Neural cell (in vitro differentiated cells): ENCODE data around the gene WNT4. TPM values are rescaled to one million over a fixed set of nuclear protein-coding genes. Genes with fewer than 3 reads are reported as not detected.

Experiments used
- H2AFZ ChIP-seq: fragments of 200-600, 300-800 bp; sonication (generic), shearing (Covaris generic); 2 replicates; pipeline ENCODE4 v1.6.0; 2014; ENCODE audit warnings: low read depth, mild to moderate bottlenecking, antibody characterized with exemption, low read length, moderate library complexity
- H3F3A ChIP-seq: fragments of 200-600 bp; shearing (Covaris generic); 2 replicates; pipeline ENCODE4 v1.6.1; 2016; ENCODE audit warnings: mild to moderate bottlenecking, moderate library complexity, mixed read lengths, antibody characterized with exemption, low read length; ENCODE audit not compliant: insufficient read depth, poor library complexity, severe bottlenecking
- H3K27ac ChIP-seq: fragments of 200-600, 300-800 bp; sonication (generic), shearing (Covaris generic); 2 replicates; pipeline ENCODE4 v1.5.1; 2014; ENCODE audit warnings: mild to moderate bottlenecking, low read length, moderate library complexity
- H3K27me3 ChIP-seq: fragments of 300-800, 200-600 bp; sonication (generic), shearing (Covaris generic); 2 replicates; pipeline ENCODE4 v1.6.0; 2014; ENCODE audit warnings: mild to moderate bottlenecking, low read depth, low read length, moderate library complexity; ENCODE audit not compliant: insufficient read depth
- H3K36me3 ChIP-seq: fragments of 300-800, 200-600 bp; sonication (generic), shearing (Covaris generic); 2 replicates; pipeline ENCODE4 v1.5.1; 2014; ENCODE audit warnings: mild to moderate bottlenecking, antibody characterized with exemption, low read length, moderate library complexity; ENCODE audit not compliant: insufficient read depth
- H3K4me2 ChIP-seq: fragments of 300-800, 200-600 bp; sonication (generic), shearing (Covaris generic); 2 replicates; pipeline ENCODE4 v1.6.0; 2014; ENCODE audit warnings: mild to moderate bottlenecking, low read length
- H3K4me3 ChIP-seq: fragments of 300-800, 200-600 bp; sonication (generic), shearing (Covaris generic); 2 replicates; pipeline ENCODE4 v1.5.1; 2014; ENCODE audit warnings: mild to moderate bottlenecking, low read length, moderate library complexity
- H3K79me2 ChIP-seq: fragments of 200-600 bp; shearing (Covaris generic); replicated peaks from 2 replicates; pipeline ENCODE4 v1.6.0; 2014; ENCODE audit warnings: mild to moderate bottlenecking, low read length, moderate library complexity; ENCODE audit not compliant: insufficient read depth
- H3K9ac ChIP-seq: fragments of 300-800, 200-600 bp; sonication (generic), shearing (Covaris generic); 2 replicates; pipeline ENCODE4 v1.6.1; 2016; ENCODE audit warnings: mild to moderate bottlenecking, low read length, mixed read lengths
- H3K9me2 ChIP-seq: fragments of 200-600 bp; shearing (Covaris generic); 2 replicates; pipeline ENCODE4 v1.6.1; 2016; ENCODE audit warnings: mild to moderate bottlenecking, low read length, mixed read lengths; ENCODE audit not compliant: insufficient read depth
- H3K9me3 ChIP-seq: fragments of 200-600, 300-800 bp; sonication (generic), shearing (Covaris generic); 2 replicates; pipeline ENCODE4 v1.6.1; 2016; ENCODE audit warnings: mild to moderate bottlenecking, mixed run types, low read length, moderate library complexity, mixed read lengths
- H4K20me1 ChIP-seq: fragments of 200-600 bp; shearing (Covaris generic); 2 replicates; pipeline ENCODE4 v1.6.1; 2016; ENCODE audit warnings: mild to moderate bottlenecking, mixed run types; ENCODE audit not compliant: insufficient read depth
- CTCF ChIP-seq: fragments of 450-650 bp; IDR thresholded peaks from 2 replicates; pipeline ENCODE4 v1.5.1; 2014; ENCODE audit warnings: antibody characterized with exemption, mild to moderate bottlenecking, moderate library complexity; ENCODE audit not compliant: poor library complexity, severe bottlenecking
- EP300 ChIP-seq: fragments of 450-650 bp; conservative IDR thresholded peaks from 2 replicates; pipeline ENCODE4 v1.6.1; 2014; ENCODE audit warnings: antibody characterized with exemption, mild to moderate bottlenecking, moderate library complexity; ENCODE audit not compliant: poor library complexity, severe bottlenecking
- EZH2 ChIP-seq: fragments of 200-600, 300-800 bp; shearing (Covaris generic), sonication (generic); IDR thresholded peaks from 2 replicates; pipeline ENCODE4 v1.6.1; 2014; ENCODE audit warnings: antibody characterized with exemption, low read length, borderline replicate concordance, mild to moderate bottlenecking; ENCODE audit not compliant: insufficient read depth, poor library complexity, severe bottlenecking
- MXI1 ChIP-seq: fragments of 450-650 bp; conservative IDR thresholded peaks from 2 replicates; pipeline ENCODE4 v1.6.1; 2014; ENCODE audit warnings: antibody characterized with exemption, mild to moderate bottlenecking; ENCODE audit not compliant: poor library complexity, severe bottlenecking
- POLR2AphosphoS5 ChIP-seq: IDR thresholded peaks from 2 replicates; pipeline ENCODE4 v1.6.1; 2012
- RAD21 ChIP-seq: fragments of 450-650 bp; conservative IDR thresholded peaks from 2 replicates; pipeline ENCODE4 v1.6.1; 2014; ENCODE audit warnings: antibody characterized with exemption, mild to moderate bottlenecking, moderate library complexity
- REST ChIP-seq: IDR thresholded peaks from 2 replicates; pipeline ENCODE4 v1.6.1; 2012; ENCODE audit warnings: borderline replicate concordance
- SMC3 ChIP-seq: fragments of 450-650 bp; conservative IDR thresholded peaks from 2 replicates; pipeline ENCODE4 v1.6.1; 2014; ENCODE audit warnings: antibody characterized with exemption, mild to moderate bottlenecking, moderate library complexity; ENCODE audit not compliant: poor library complexity
- TAF1 ChIP-seq: IDR thresholded peaks from 2 replicates; pipeline ENCODE4 v1.6.1; 2012; ENCODE audit warnings: low read depth
- polyA plus RNA-seq: library from polyadenylated mRNA; depleted of rRNA; stranded (reverse); fragments of >200 nt; gene quantifications from 2 replicates; pipeline ENCODE4 v1.2.3, GENCODE V29; 2014

Gene WNT4
- polyA plus RNA-seq, 1 donor from 2014 or later, result 5.1 TPM

- Histone ChIP-seq H3K27ac (no peak overlapping the region), H2AFZ (no peak overlapping the region), H3K4me2 (no peak overlapping the region), H3K9me3 (no peaks in the 10 kb centered on the region), H3K4me3 (no peak overlapping the region), H3K27me3 (no peaks in the 10 kb centered on the region), H3K36me3 (no peaks in the 10 kb centered on the region), H3K9me2 (no peaks in the 10 kb centered on the region), H3K79me2 (no peaks in the 10 kb centered on the region), H3K9ac (no peak overlapping the region), H3F3A (no peaks in the 10 kb centered on the region), H4K20me1 (no peaks in the 10 kb centered on the region)
- TF ChIP-seq POLR2AphosphoS5 (no peak), EP300 (no peak), REST (no peak), TAF1 (no peak), MXI1 (no peak), SMC3 (no peak), EZH2 (no peak), CTCF (no peak), RAD21 (no peak)
Observed at GRCh38 chr1:22150923-22151322, 8.0 kb upstream of the WNT4 start.

- peak overlapping the region; percentile 76 for H3K9ac ChIP-seq
- peak overlapping the region; percentile 97 for H3K4me2 ChIP-seq
- no peaks in the 10 kb centered on the region for H3F3A ChIP-seq
- H3K27me3 ChIP-seq, result peaks cover 23% of the 10 kb centered on the region
- no peaks in the 10 kb centered on the region for H4K20me1 ChIP-seq
- H3K27ac ChIP-seq, result peak overlapping the region; percentile 85
- no peak for TF ChIP-seq RAD21
- no peak for TF ChIP-seq EP300
- TF ChIP-seq CTCF, result peak; percentile 36
- TF ChIP-seq SMC3, result peak; percentile 29
- no peak for TF ChIP-seq EZH2
- no peak for TF ChIP-seq POLR2AphosphoS5
- no peak for TF ChIP-seq REST
- no peak for TF ChIP-seq TAF1
- TF ChIP-seq MXI1, result no peak
- no peaks in the 10 kb centered on the region for H3K9me2 ChIP-seq
- no peaks in the 10 kb centered on the region for H3K79me2 ChIP-seq
- H2AFZ ChIP-seq, result no peak overlapping the region
- H3K9me3 ChIP-seq, result no peaks in the 10 kb centered on the region
- peak overlapping the region; percentile 79 for H3K4me3 ChIP-seq
- H3K36me3 ChIP-seq, result no peaks in the 10 kb centered on the region
Observed at GRCh38 chr1:22142315-22143064, 407 bp downstream of the WNT4 start.
